ENCODE measurements around the gene SEPTIN5. TPM values are rescaled to one million over a fixed set of nuclear protein-coding genes. Genes with fewer than 3 reads are reported as not detected.

SEPTIN5 gene
- total and polyA plus RNA-seq, 2 donors: 10.1 to 22.2 TPM

DNA sequence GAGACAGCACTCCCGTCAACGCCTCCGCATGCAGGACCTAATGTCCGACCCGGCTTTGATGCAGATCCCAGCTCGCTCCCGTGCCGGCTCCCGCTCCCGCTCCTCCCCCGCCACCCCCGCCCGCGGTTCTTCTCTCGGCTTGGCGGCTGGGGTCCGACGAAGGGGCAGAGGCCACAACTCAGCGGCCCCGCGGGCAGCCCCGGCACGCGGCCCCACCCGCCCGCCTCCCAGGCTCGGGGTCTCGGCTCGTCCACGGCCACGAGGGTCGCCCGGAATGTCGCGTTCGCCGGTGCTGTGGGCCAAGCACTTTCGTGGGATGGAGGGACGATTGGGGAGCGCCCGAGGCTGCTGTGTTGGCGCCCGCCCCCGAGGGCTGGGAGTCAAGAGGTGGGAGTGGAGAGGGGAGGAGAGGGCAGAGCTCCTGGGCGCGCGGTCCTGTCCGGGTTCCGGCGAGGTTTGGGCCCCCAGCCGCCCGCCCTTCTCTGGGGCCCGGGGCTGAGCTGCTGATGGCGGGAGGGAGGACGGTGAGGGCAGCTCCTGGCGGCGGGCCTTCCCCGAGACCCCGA, 40.9 kb downstream of the SEPTIN5 start:
- no peak for DNase-seq (ENCODE audit: low read depth in 6 of 9, low spot score in 9 of 9)
- Histone ChIP-seq H3K4me3 (ENCODE audit: low read length in 2 of 2) (no peak overlapping the region), H3K9me3 (ENCODE audit: control insufficient read depth in 2 of 2, insufficient read depth in 1 of 2, low read length in 1 of 2) (peaks cover 0 to 13% of the 10 kb centered on the region in 2 donors), H3K27me3 (ENCODE audit: control insufficient read depth in 2 of 2, insufficient read depth in 1 of 2, low read length in 1 of 2) (peaks cover 75 to 98% of the 10 kb centered on the region in 2 donors), H3K4me1 (ENCODE audit: control insufficient read depth in 2 of 2, insufficient read depth in 2 of 2, low read length in 2 of 2) (peaks cover 6 to 37% of the 10 kb centered on the region in 2 donors), H3K27ac (ENCODE audit: low read depth in 1 of 2, low read length in 1 of 2) (no peak overlapping the region), H3K36me3 (ENCODE audit: control insufficient read depth in 2 of 2, insufficient read depth in 2 of 2, low read length in 1 of 2) (no peaks in the 10 kb centered on the region)
- WGBS: 6% methylated on average over 59 of the region's 59 CpGs

- Histone ChIP-seq H3K4me3 (ENCODE audit: low read length in 2 of 2) (no peak overlapping the region), H3K36me3 (ENCODE audit: control insufficient read depth in 2 of 2, insufficient read depth in 2 of 2, low read length in 1 of 2) (no peaks in the 10 kb centered on the region), H3K4me1 (ENCODE audit: control insufficient read depth in 2 of 2, insufficient read depth in 2 of 2, low read length in 2 of 2) (peaks cover 6 to 37% of the 10 kb centered on the region in 2 donors), H3K9me3 (ENCODE audit: control insufficient read depth in 2 of 2, insufficient read depth in 1 of 2, low read length in 1 of 2) (peaks cover 0 to 13% of the 10 kb centered on the region in 2 donors), H3K27me3 (ENCODE audit: control insufficient read depth in 2 of 2, insufficient read depth in 1 of 2, low read length in 1 of 2) (peaks cover 77 to 98% of the 10 kb centered on the region in 2 donors), H3K27ac (ENCODE audit: low read depth in 1 of 2, low read length in 1 of 2) (no peak overlapping the region)
- no peak for DNase-seq (ENCODE audit: low read depth in 6 of 9, low spot score in 9 of 9)
- 5% methylated on average over 26 of the region's 26 CpGs for WGBS
Observed at GRCh38 chr22:19755722-19756287, 41.5 kb downstream of the SEPTIN5 start.

DNA sequence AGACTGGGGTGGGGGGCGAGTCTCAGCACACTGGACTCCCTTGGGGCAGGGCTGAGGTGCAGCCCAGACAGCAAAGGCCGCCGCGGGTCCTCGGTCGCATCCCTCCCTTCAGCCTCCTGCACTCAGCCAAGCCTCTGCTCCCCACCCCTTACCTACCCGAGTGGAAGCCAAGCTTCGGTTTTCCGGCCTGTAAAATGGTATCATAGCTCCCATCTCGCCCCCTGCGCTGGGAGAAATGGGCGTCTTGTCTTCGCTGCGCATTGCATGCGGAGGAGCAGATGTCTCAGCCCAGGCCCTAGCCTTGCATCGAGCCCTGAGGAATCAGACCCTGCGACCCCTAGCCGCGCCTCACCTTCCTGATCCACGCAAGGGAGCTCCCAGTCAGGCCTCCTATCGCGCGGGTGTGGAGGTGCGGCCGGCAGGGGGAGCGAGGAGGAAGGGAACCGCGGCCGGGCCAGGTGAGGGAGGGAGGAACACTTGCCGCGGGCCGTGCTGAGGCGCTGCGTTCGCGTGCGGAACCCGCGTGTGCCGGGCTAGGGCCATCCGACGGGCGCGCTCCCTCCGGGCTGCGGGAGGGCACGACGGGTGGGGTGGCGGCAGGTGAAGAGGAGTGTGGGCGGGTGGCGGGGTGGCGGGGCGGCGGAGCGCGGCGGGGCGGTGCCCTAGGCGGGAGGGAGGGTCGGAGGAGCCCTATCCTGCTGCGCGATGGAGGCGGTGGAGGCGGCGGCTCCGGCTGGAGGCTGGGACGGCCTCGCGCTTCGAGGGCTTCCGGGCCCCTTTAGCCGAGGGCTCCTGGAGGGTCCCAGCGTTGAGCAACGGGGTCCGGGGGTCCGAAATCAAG, 42.2 kb downstream of the SEPTIN5 start:
- Histone ChIP-seq H3K4me3 (ENCODE audit: low read length in 2 of 2) (peak overlapping the region in 1 of 2 donors; percentile 37), H3K36me3 (ENCODE audit: control insufficient read depth in 2 of 2, insufficient read depth in 2 of 2, low read length in 1 of 2) (no peaks in the 10 kb centered on the region), H3K4me1 (ENCODE audit: control insufficient read depth in 2 of 2, insufficient read depth in 2 of 2, low read length in 2 of 2) (peaks cover 6 to 37% of the 10 kb centered on the region in 2 donors), H3K9me3 (ENCODE audit: control insufficient read depth in 2 of 2, insufficient read depth in 1 of 2, low read length in 1 of 2) (peaks cover 0 to 13% of the 10 kb centered on the region in 2 donors), H3K27me3 (ENCODE audit: control insufficient read depth in 2 of 2, insufficient read depth in 1 of 2, low read length in 1 of 2) (peaks cover 82 to 97% of the 10 kb centered on the region in 2 donors), H3K27ac (ENCODE audit: low read depth in 1 of 2, low read length in 1 of 2) (no peak overlapping the region)
- peak in 6 of 9 donors; percentile 41 to 80 (median 60) for DNase-seq (ENCODE audit: low read depth in 6 of 9, low spot score in 9 of 9)
- WGBS: 3% methylated on average over 76 of the region's 76 CpGs

GRCh38 chr22:19757140-19757984, 43.1 kb downstream of the SEPTIN5 start:
- Histone ChIP-seq H3K4me3 (ENCODE audit: low read length in 2 of 2) (peak overlapping the region in 1 of 2 donors; percentile 37), H3K27ac (ENCODE audit: low read depth in 1 of 2, low read length in 1 of 2) (no peak overlapping the region), H3K9me3 (ENCODE audit: control insufficient read depth in 2 of 2, insufficient read depth in 1 of 2, low read length in 1 of 2) (peaks cover 0 to 18% of the 10 kb centered on the region in 2 donors), H3K27me3 (ENCODE audit: control insufficient read depth in 2 of 2, insufficient read depth in 1 of 2, low read length in 1 of 2) (peaks cover 86 to 97% of the 10 kb centered on the region in 2 donors), H3K4me1 (ENCODE audit: control insufficient read depth in 2 of 2, insufficient read depth in 2 of 2, low read length in 2 of 2) (peaks cover 6 to 40% of the 10 kb centered on the region in 2 donors), H3K36me3 (ENCODE audit: control insufficient read depth in 2 of 2, insufficient read depth in 2 of 2, low read length in 1 of 2) (no peaks in the 10 kb centered on the region)
- no peak for DNase-seq (ENCODE audit: low read depth in 6 of 9, low spot score in 9 of 9)
- WGBS: 29% methylated on average over 16 of the region's 16 CpGs

DNA sequence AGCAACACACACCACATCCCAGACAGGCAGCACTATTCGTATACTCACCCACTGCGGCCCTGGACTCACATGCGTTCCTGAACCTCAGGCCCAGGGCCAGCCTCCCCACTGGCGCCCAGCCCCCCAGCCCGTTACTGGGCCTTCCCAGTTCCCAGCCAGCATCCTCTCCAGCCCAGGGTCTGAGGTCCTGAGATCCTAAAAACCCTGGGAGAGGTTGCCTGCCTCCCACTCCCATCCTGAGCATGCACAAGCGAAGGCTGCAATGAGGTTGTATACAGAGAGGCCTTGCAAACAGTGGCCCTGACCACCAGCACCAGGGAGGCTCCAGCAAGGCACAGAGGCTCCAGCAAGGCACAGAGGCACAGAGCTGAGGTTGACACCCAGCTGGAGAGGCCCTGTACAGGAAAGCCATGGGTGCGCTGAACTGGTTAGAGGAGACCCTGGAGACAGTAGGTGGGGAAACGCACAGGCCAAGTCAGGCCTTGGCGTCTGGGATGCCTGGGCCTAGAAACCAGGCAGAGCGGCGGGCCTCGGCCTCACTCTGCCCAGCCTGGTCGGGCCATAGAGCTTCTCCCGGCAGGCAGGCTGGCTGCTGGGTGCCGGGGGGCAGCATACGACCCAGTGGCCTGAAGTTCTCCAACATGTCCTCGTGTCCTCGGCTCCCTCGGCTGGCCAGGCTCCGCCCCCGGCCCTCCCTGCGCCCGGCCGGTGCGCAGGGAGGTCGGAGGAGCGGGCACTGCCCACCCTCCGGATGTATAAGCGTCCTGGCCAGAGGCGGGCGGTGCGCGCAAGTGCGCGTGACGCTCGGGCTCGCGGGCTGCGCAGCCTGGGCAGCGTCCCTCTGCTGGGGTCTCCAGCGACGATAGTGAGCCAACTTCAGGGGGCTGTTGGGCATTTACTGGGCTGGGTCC, 43.9 kb downstream of the SEPTIN5 start:
- H3K9me3 ChIP-seq (ENCODE audit: control insufficient read depth in 2 of 2, insufficient read depth in 1 of 2, low read length in 1 of 2): peaks cover 2 to 20% of the 10 kb centered on the region in 2 donors
- H3K4me1 ChIP-seq (ENCODE audit: control insufficient read depth in 2 of 2, insufficient read depth in 2 of 2, low read length in 2 of 2): peaks cover 6 to 43% of the 10 kb centered on the region in 2 donors
- WGBS: 53% methylated on average over 43 of the region's 43 CpGs
- H3K4me3 ChIP-seq (ENCODE audit: low read length in 2 of 2): no peak overlapping the region
- H3K27ac ChIP-seq (ENCODE audit: low read depth in 1 of 2, low read length in 1 of 2): no peak overlapping the region
- H3K27me3 ChIP-seq (ENCODE audit: control insufficient read depth in 2 of 2, insufficient read depth in 1 of 2, low read length in 1 of 2): peaks cover 91 to 97% of the 10 kb centered on the region in 2 donors
- no peaks in the 10 kb centered on the region for H3K36me3 ChIP-seq (ENCODE audit: control insufficient read depth in 2 of 2, insufficient read depth in 2 of 2, low read length in 1 of 2)
- no peak for DNase-seq (ENCODE audit: low read depth in 6 of 9, low spot score in 9 of 9)

- peaks cover 92 to 97% of the 10 kb centered on the region in 2 donors for H3K27me3 ChIP-seq (ENCODE audit: control insufficient read depth in 2 of 2, insufficient read depth in 1 of 2, low read length in 1 of 2)
- WGBS: 15% methylated on average over 21 of the region's 21 CpGs
- no peak overlapping the region for H3K27ac ChIP-seq (ENCODE audit: low read depth in 1 of 2, low read length in 1 of 2)
- H3K4me3 ChIP-seq (ENCODE audit: low read length in 2 of 2): no peak overlapping the region
- no peak for DNase-seq (ENCODE audit: low read depth in 6 of 9, low spot score in 9 of 9)
- H3K36me3 ChIP-seq (ENCODE audit: control insufficient read depth in 2 of 2, insufficient read depth in 2 of 2, low read length in 1 of 2): no peaks in the 10 kb centered on the region
- peaks cover 2 to 17% of the 10 kb centered on the region in 2 donors for H3K9me3 ChIP-seq (ENCODE audit: control insufficient read depth in 2 of 2, insufficient read depth in 1 of 2, low read length in 1 of 2)
- peaks cover 6 to 43% of the 10 kb centered on the region in 2 donors for H3K4me1 ChIP-seq (ENCODE audit: control insufficient read depth in 2 of 2, insufficient read depth in 2 of 2, low read length in 2 of 2)
Observed at GRCh38 chr22:19758896-19759426, 44.7 kb downstream of the SEPTIN5 start.

DNA sequence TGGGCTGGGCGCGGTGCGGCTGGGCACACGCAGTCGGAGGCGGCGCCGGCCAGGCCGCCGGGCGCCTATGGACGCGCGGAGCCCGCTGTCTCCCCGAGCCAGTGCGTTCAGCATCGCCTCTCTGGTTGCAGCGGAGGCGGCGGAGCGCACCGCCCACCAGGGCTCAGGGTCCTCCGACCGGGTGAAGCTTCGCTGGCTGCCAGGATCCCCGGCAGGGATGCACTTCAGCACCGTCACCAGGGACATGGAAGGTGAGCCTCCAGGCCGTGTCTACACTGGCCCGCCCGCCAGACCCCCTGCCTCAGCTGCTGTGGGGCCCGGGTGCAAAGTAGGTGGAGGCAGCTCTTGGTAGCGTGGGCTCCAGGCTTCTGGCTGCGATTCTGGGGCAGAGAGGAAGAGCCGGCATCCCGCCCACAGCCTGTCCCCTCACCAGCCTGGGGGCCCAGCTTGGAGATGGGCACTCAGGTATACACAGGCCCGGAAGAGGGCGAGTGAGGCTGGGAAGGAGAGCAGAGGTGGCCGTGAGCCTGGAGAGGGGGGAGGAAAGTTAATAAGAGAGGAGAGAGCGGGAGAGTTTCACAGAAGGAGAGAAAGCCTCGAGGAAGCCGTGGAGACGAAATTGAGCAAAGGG, 45.2 kb downstream of the SEPTIN5 start:
- Histone ChIP-seq H3K36me3 (ENCODE audit: control insufficient read depth in 2 of 2, insufficient read depth in 2 of 2, low read length in 1 of 2) (no peaks in the 10 kb centered on the region), H3K4me1 (ENCODE audit: control insufficient read depth in 2 of 2, insufficient read depth in 2 of 2, low read length in 2 of 2) (peaks cover 6 to 43% of the 10 kb centered on the region in 2 donors), H3K4me3 (ENCODE audit: low read length in 2 of 2) (no peak overlapping the region), H3K27ac (ENCODE audit: low read depth in 1 of 2, low read length in 1 of 2) (no peak overlapping the region), H3K27me3 (ENCODE audit: control insufficient read depth in 2 of 2, insufficient read depth in 1 of 2, low read length in 1 of 2) (peaks cover 92 to 97% of the 10 kb centered on the region in 2 donors), H3K9me3 (ENCODE audit: control insufficient read depth in 2 of 2, insufficient read depth in 1 of 2, low read length in 1 of 2) (peaks cover 2 to 17% of the 10 kb centered on the region in 2 donors)
- no peak for DNase-seq (ENCODE audit: low read depth in 6 of 9, low spot score in 9 of 9)
- WGBS: 9% methylated on average over 43 of the region's 43 CpGs

Measured in thymus (tissue), 11 donors.